ENCODE measurements around the gene AWAT1.

Gene AWAT1

DNA sequence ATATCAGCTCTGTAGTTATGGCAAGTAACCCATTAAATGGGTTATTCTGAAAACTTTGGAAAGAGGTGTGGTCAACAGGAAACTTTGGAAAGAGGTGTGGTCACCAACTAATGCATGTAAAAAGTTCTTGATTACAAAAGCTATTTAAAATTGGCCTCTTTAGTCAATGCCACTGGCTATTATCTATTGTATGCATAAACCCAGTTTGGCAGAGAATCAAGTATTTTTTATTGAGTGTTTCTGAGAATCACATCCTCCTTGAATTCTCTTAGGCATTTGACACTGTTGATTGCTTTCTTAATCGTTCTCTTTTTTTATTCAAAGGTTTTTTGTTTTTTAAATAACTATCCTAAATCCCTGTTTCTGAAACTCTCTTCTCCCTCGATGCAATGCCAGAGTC lies 18.0 kb downstream of the AWAT1 start:
- TF ChIP-seq, protein P1, sequence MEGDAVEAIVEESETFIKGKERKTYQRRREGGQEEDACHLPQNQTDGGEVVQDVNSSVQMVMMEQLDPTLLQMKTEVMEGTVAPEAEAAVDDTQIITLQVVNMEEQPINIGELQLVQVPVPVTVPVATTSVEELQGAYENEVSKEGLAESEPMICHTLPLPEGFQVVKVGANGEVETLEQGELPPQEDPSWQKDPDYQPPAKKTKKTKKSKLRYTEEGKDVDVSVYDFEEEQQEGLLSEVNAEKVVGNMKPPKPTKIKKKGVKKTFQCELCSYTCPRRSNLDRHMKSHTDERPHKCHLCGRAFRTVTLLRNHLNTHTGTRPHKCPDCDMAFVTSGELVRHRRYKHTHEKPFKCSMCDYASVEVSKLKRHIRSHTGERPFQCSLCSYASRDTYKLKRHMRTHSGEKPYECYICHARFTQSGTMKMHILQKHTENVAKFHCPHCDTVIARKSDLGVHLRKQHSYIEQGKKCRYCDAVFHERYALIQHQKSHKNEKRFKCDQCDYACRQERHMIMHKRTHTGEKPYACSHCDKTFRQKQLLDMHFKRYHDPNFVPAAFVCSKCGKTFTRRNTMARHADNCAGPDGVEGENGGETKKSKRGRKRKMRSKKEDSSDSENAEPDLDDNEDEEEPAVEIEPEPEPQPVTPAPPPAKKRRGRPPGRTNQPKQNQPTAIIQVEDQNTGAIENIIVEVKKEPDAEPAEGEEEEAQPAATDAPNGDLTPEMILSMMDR (IDR thresholded peaks at IDR 0.05): no peak
- DNase-seq (ENCODE audit: low spot score): no peak
- no peak overlapping the region for H3K27ac ChIP-seq
- no peak overlapping the region for H3K4me3 ChIP-seq

DNA sequence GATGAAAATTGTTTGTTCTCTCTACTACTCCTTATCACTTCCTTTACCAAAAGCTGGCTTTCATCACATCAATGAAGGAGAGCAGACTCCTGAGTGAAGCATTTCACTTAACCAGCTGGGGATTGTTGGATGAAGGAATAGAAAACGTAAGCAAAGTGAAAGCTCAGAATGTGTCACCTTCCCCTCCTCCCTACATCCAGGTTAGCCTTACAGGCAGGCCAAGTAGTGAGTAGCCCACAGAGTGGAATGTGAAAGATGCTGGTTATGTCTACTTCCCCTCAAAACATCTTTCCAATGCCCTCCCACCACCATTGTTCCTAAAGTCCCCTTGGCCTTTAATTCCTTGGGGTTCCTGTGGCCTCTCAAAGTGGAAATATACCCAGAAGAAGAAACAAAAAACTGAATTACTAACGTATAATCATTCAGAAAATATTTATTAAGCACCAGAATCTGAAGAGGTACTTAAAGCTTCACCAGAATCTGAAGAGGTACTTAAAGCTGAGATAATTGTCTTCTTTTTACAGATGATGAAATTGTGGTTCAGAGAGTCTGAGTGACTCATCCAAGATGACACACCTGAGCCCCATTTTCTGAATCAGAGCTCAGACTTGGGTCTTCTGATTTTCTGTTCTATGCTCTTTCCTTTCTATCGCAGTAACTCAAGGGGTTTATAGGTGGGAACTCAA lies 19.1 kb downstream of the AWAT1 start:
- Histone ChIP-seq H3K27ac (no peak overlapping the region), H3K4me3 (no peak overlapping the region)
- no peak for DNase-seq (ENCODE audit: low spot score)
- TF ChIP-seq, protein P1 (IDR thresholded peaks at IDR 0.05): no peak

DNA sequence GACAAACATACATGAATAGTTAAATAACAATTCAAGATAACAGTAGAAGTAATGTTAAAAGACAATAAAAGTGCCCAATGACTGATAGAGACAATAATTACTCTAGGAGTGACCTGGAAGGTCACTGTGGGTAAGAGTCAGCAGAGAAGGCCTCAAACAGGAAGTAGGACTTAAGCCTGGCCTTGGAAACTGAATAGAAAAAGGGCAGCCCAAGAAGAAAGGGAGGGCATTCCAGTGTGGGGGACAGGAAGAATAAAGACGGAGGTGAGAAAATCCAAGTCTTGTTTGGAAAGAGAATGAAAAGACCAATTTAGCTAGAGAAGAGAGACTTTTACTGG lies 19.6 kb downstream of the AWAT1 start:
- TF ChIP-seq, protein P1 (IDR thresholded peaks at IDR 0.05): no peak
- DNase-seq (ENCODE audit: low spot score): no peak

DNA sequence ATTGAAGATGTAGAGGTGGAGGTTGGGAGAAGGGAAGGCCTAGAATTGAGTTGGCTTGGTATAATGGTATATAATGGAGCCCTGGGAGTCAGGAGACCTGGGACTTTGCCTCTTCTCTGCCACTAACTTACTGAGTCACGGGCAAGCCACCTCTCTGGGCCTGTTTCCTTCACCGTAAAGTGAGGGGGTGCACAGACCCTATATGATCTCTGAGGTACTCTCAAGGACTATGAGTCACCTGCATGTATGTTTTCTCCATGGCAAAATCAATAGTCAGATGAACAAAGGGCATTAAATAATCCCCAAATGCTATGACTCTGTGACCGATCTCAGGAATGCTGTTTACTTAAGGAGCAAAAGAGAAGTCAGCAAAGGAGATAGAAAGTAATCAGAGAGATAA lies 20.5 kb downstream of the AWAT1 start:
- DNase-seq (ENCODE audit: low spot score): no peak
- TF ChIP-seq, protein P1 (IDR thresholded peaks at IDR 0.05): no peak

More for the DNA sequence above, 19.6 kb downstream of the AWAT1 start:
- no peak overlapping the region for H3K27ac ChIP-seq
- no peak overlapping the region for H3K4me3 ChIP-seq

DNA sequence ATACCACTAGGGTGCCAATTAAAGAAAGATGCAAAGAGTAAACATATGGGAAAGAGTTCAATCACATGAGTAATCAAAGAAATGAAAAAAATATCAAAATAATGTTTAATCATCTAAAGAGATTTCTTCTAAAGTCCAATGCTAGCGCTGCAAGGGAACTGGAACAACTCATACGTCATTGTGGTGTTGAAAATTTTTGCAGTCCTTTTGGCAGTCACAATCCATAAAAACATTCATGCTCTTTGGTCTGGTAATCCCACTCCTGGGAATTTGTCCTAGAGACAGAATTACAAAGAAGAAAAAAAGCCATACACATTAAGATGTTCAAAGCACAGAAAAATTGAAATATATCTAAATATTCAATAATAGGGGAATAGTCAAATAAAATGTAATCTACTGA lies 21.0 kb downstream of the AWAT1 start:
- no peak overlapping the region for H3K27ac ChIP-seq
- DNase-seq (ENCODE audit: low spot score): no peak

More for the DNA sequence above, 20.5 kb downstream of the AWAT1 start:
- no peak overlapping the region for H3K4me3 ChIP-seq
- no peak overlapping the region for H3K27ac ChIP-seq

DNA sequence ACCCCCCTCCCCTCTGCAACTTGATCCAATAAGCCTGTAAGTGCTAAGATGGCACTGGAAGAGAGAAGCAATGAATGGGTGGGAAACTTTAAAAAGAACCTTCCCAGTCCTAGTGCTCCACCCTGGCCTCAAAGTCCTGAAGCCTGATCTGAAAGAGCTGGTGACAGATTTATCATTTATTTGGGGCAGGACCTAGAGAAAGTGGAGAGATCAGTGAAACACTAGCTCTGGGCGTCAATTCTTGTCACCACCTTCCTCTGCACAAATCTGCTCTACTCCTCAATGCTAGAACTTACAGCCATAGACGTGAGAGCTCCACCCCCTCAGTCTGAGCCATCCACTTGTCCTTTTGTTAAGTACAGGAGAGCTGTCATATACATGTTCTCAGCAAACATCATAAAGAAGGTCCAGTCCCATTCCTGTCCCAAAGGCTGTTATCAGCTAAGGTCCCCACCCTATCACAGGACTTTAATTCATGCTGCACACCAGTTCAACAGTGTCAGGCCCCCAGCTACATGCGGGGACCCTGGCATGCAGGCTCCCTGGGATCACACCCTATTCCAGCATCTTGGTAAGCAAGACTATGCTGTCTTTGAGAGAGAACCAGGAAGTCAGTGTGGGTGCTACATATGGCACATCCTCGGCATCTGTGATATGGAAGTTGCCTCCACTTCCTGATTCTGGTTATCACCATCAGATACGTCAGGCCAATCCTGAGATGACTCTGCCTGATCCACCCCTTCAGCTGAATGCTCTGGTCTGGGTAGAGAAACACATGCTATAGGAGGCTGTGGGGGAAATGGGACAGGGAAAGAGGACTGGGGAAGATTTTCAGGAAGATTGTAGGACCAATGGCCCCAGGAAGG lies 23.2 kb downstream of the AWAT1 start:
- TF ChIP-seq, protein P1 (IDR thresholded peaks at IDR 0.05): no peak
- DNase-seq (ENCODE audit: low spot score): no peak
- no peak overlapping the region for H3K27ac ChIP-seq

More for the DNA sequence above, 21.0 kb downstream of the AWAT1 start:
- no peak overlapping the region for H3K4me3 ChIP-seq
- TF ChIP-seq, protein P1 (IDR thresholded peaks at IDR 0.05): no peak

More for the DNA sequence above, 23.2 kb downstream of the AWAT1 start:
- no peak overlapping the region for H3K4me3 ChIP-seq

Measured in coronary artery (tissue), 2 donors.